ENCODE results near the gene PARD3. TPM values are rescaled to one million over a fixed set of nuclear protein-coding genes. Genes with fewer than 3 reads are reported as not detected.

PARD3 gene
- total RNA-seq, 1 experiment from 2014 or later: 44.2 TPM

- in situ Hi-C loops (cut with HindIII; ENCODE audit: low pct_unique_long_range_greater_than_20kb, low sequenced_read_pairs): no loop called here
- no peak for DNase-seq (ENCODE audit: low read depth, low spot score)
Measured at GRCh38 chr10:34578468-34578867, 236.6 kb downstream of the PARD3 start.

GRCh38 chr10:34576797-34577196 is 238.3 kb downstream of the PARD3 start:
- DNase-seq (ENCODE audit: low read depth, low spot score): no peak
- in situ Hi-C loops (cut with HindIII; ENCODE audit: low pct_unique_long_range_greater_than_20kb, low sequenced_read_pairs): no loop called here

- in situ Hi-C loops (cut with HindIII; ENCODE audit: low pct_unique_long_range_greater_than_20kb, low sequenced_read_pairs): no loop called here
- no peak for DNase-seq (ENCODE audit: low read depth, low spot score)
Measured at GRCh38 chr10:34575882-34576281, 239.2 kb downstream of the PARD3 start.

GRCh38 chr10:34574353-34574934 is 240.7 kb downstream of the PARD3 start:
- DNase-seq (ENCODE audit: low read depth, low spot score): no peak
- in situ Hi-C loops (cut with HindIII; ENCODE audit: low pct_unique_long_range_greater_than_20kb, low sequenced_read_pairs): no loop called here

GRCh38 chr10:34570887-34571286 is 244.2 kb downstream of the PARD3 start:
- in situ Hi-C loops (cut with HindIII; ENCODE audit: low pct_unique_long_range_greater_than_20kb, low sequenced_read_pairs): no loop called here
- no peak for DNase-seq (ENCODE audit: low read depth, low spot score)

GRCh38 chr10:34567659-34568253 is 247.3 kb downstream of the PARD3 start:
- no peak for DNase-seq (ENCODE audit: low read depth, low spot score)
- in situ Hi-C loops (cut with HindIII; ENCODE audit: low pct_unique_long_range_greater_than_20kb, low sequenced_read_pairs): no loop called here

- peak; percentile 58 for DNase-seq (ENCODE audit: low read depth, low spot score)
- in situ Hi-C loops (cut with HindIII; ENCODE audit: low pct_unique_long_range_greater_than_20kb, low sequenced_read_pairs): no loop called here
Measured at GRCh38 chr10:34565934-34566333, 249.2 kb downstream of the PARD3 start.

GRCh38 chr10:34558093-34558583 is 257.0 kb downstream of the PARD3 start:
- DNase-seq (ENCODE audit: low read depth, low spot score): no peak
- in situ Hi-C loops (cut with HindIII; ENCODE audit: low pct_unique_long_range_greater_than_20kb, low sequenced_read_pairs): no loop called here

GRCh38 chr10:34557173-34557572 is 257.9 kb downstream of the PARD3 start:
- in situ Hi-C loops (cut with HindIII; ENCODE audit: low pct_unique_long_range_greater_than_20kb, low sequenced_read_pairs): no loop called here
- no peak for DNase-seq (ENCODE audit: low read depth, low spot score)

- DNase-seq (ENCODE audit: low read depth, low spot score): no peak
- in situ Hi-C loops (cut with HindIII; ENCODE audit: low pct_unique_long_range_greater_than_20kb, low sequenced_read_pairs): no loop called here
Measured at GRCh38 chr10:34555653-34556052, 259.4 kb downstream of the PARD3 start.

GRCh38 chr10:34553747-34554146 is 261.3 kb downstream of the PARD3 start:
- DNase-seq (ENCODE audit: low read depth, low spot score): no peak
- in situ Hi-C loops (cut with HindIII; ENCODE audit: low pct_unique_long_range_greater_than_20kb, low sequenced_read_pairs): no loop called here

GRCh38 chr10:34551295-34551694 is 263.8 kb downstream of the PARD3 start:
- in situ Hi-C loops (cut with HindIII; ENCODE audit: low pct_unique_long_range_greater_than_20kb, low sequenced_read_pairs): no loop called here
- DNase-seq (ENCODE audit: low read depth, low spot score): no peak

- in situ Hi-C loops (cut with HindIII; ENCODE audit: low pct_unique_long_range_greater_than_20kb, low sequenced_read_pairs): no loop called here
- no peak for DNase-seq (ENCODE audit: low read depth, low spot score)
Measured at GRCh38 chr10:34549953-34550352, 265.1 kb downstream of the PARD3 start.

- in situ Hi-C loops (cut with HindIII; ENCODE audit: low pct_unique_long_range_greater_than_20kb, low sequenced_read_pairs): no loop called here
Measured at GRCh38 chr10:34549001-34549400, 266.1 kb downstream of the PARD3 start.

GRCh38 chr10:34548466-34548865 is 266.6 kb downstream of the PARD3 start:
- in situ Hi-C loops (cut with HindIII; ENCODE audit: low pct_unique_long_range_greater_than_20kb, low sequenced_read_pairs): no loop called here
- DNase-seq (ENCODE audit: low read depth, low spot score): no peak

More at GRCh38 chr10:34549001-34549400, 266.1 kb downstream of the PARD3 start:
- DNase-seq (ENCODE audit: low read depth, low spot score): no peak

GRCh38 chr10:34547695-34548094 is 267.4 kb downstream of the PARD3 start:
- DNase-seq (ENCODE audit: low read depth, low spot score): no peak

GRCh38 chr10:34547291-34547690 is 267.8 kb downstream of the PARD3 start:
- DNase-seq (ENCODE audit: low read depth, low spot score): no peak
- in situ Hi-C loops (cut with HindIII; ENCODE audit: low pct_unique_long_range_greater_than_20kb, low sequenced_read_pairs): no loop called here

More at GRCh38 chr10:34547695-34548094, 267.4 kb downstream of the PARD3 start:
- in situ Hi-C loops (cut with HindIII; ENCODE audit: low pct_unique_long_range_greater_than_20kb, low sequenced_read_pairs): no loop called here

- in situ Hi-C loops (cut with HindIII; ENCODE audit: low pct_unique_long_range_greater_than_20kb, low sequenced_read_pairs): no loop called here
- no peak for DNase-seq (ENCODE audit: low read depth, low spot score)
Measured at GRCh38 chr10:34544400-34544799, 270.7 kb downstream of the PARD3 start.

- DNase-seq (ENCODE audit: low read depth, low spot score): no peak
- in situ Hi-C loops (cut with HindIII; ENCODE audit: low pct_unique_long_range_greater_than_20kb, low sequenced_read_pairs): no loop called here
Measured at GRCh38 chr10:34543716-34544115, 271.4 kb downstream of the PARD3 start.
